T-helper 1 cell treated with Interleukin-12 subunit alpha and Interleukin-12 subunit beta and Interleukin-4 antibody, amounts not matched to agents 30 μg/mL and 1 μg/mL, for 36 hours (primary cell): ENCODE results near the gene BIRC7.

Experiments
- H3K27ac Mint-ChIP-seq: one replicate; pipeline ENCODE4 v1.8.0; 2021; ENCODE audit warnings: mild to moderate bottlenecking, mixed read lengths
- H3K27me3 Mint-ChIP-seq: one replicate; pipeline ENCODE4 v1.8.0; 2021; ENCODE audit warnings: low read depth, mixed read lengths
- H3K36me3 Mint-ChIP-seq: one replicate; pipeline ENCODE4 v1.8.0; 2021; ENCODE audit warnings: low read depth, mixed read lengths
- H3K4me1 Mint-ChIP-seq: one replicate; pipeline ENCODE4 v1.8.0; 2021; ENCODE audit warnings: low read depth, mixed read lengths
- H3K4me3 Mint-ChIP-seq: one replicate; pipeline ENCODE4 v1.8.0; 2021; ENCODE audit warnings: mild to moderate bottlenecking, moderate library complexity, mixed read lengths
- H3K9me3 Mint-ChIP-seq: one replicate; pipeline ENCODE4 v1.8.0; 2021; ENCODE audit warnings: mixed read lengths

Gene BIRC7, protein sequence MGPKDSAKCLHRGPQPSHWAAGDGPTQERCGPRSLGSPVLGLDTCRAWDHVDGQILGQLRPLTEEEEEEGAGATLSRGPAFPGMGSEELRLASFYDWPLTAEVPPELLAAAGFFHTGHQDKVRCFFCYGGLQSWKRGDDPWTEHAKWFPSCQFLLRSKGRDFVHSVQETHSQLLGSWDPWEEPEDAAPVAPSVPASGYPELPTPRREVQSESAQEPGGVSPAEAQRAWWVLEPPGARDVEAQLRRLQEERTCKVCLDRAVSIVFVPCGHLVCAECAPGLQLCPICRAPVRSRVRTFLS

DNA sequence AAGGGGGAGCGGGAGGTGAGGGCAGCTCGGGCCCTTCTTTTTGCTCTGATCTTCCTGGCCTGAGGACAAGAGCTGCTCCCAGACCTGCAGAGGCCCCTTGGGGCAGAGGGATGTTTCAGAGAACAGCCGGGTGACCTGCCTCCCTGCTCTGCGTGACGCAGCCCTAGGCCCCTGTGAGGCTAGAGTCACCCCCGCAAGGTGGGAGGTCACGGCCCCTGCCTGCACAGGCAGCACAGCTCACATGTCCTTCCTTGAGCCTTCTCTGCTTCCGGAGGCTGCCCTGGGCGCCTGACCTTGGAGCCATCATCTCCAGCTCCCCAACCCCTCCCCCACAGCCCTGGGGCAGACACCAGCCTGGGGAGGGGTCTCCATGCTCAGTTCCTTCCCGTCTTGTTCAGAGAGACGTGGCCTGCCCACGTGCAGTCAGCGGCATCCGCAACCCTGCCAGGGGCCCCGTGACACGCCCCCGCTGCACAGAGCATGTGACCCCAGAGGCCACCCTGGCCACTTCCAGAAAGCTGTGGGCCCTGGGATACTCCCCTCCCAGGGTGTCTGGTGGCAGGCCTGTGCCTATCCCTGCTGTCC lies at the start of gene BIRC7:
BIRC7 (plus strand) TSS at position 507 of the 585 bp plus-strand sequence. CDS start 192 bp downstream, outside the sequence.
- Mint-ChIP-seq H3K27me3 (peaks cover 19% of the 10 kb centered on the region), H3K9me3 (no peaks in the 10 kb centered on the region), H3K4me3 (no peak within 1 kb of the TSS), H3K27ac (no peak within 1 kb of the TSS), H3K4me1 (no peaks in the 10 kb centered on the region), H3K36me3 (no peaks in the 10 kb centered on the region)

DNA sequence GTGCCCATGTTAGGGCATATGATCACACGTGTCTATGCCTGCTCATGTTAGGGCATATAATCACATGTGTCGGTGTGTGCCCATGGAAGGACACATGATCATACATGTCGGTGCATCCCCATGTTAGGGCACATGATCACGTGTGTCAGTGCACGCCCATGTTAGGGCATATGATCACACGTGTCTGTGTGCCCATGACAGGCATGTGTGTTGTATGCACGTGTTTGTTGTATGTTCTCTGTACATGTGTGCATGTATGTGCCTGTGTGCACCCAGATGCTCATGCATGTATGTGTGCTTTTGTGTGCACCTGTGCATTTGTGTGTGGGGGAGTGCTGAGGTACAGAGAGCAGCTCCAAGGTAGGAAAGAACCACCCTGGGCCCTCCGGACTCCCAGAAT lies 49.6 kb upstream of the BIRC7 start:
- Mint-ChIP-seq H3K4me3 (no peak overlapping the region), H3K27ac (no peak overlapping the region), H3K36me3 (no peaks in the 10 kb centered on the region), H3K27me3 (peaks cover 3% of the 10 kb centered on the region), H3K9me3 (peaks cover 5% of the 10 kb centered on the region), H3K4me1 (no peaks in the 10 kb centered on the region)

DNA sequence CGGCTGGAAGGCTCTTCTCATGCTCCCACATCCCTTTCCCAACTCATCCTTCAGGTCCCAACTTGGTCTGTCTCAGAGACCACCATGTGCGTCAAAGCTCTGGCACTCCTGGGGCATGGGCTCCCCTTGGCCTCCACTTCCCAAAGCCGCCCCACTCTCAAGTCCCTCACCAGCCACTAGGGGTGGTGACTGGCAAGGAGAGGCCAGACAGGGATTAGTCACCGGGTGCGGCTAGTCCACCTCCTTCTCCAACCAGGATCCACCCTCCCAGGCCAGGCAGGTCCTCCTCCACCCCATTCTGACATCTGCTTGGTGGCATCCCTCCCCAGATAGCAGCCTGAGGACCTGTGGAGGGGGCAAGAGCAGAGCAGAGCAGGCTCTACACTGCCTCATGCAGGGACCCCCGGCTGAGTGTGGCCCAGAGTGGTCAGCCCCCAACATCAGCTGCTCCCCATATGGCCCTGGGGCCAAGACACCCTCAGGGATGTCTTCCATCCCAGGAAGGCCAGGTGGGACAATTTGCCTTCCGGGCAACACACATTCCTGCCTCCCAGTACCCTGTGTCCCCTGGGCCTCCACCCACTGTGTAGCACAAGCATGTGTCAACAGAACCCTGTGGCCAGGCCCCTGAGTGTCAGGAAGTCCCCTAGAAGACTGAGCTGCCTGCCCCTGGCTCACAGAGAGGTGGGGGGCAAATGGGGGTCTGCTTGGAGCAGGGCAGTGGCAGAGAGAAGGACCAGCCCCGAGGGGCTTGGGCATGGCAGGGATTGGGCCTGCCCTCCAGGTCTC lies 49.0 kb upstream of the BIRC7 start:
- no peaks in the 10 kb centered on the region for H3K36me3 Mint-ChIP-seq
- H3K27me3 Mint-ChIP-seq: no peaks in the 10 kb centered on the region
- H3K27ac Mint-ChIP-seq: no peak overlapping the region
- H3K4me1 Mint-ChIP-seq: no peaks in the 10 kb centered on the region
- H3K4me3 Mint-ChIP-seq: no peak overlapping the region
- H3K9me3 Mint-ChIP-seq: peaks cover 5% of the 10 kb centered on the region

DNA sequence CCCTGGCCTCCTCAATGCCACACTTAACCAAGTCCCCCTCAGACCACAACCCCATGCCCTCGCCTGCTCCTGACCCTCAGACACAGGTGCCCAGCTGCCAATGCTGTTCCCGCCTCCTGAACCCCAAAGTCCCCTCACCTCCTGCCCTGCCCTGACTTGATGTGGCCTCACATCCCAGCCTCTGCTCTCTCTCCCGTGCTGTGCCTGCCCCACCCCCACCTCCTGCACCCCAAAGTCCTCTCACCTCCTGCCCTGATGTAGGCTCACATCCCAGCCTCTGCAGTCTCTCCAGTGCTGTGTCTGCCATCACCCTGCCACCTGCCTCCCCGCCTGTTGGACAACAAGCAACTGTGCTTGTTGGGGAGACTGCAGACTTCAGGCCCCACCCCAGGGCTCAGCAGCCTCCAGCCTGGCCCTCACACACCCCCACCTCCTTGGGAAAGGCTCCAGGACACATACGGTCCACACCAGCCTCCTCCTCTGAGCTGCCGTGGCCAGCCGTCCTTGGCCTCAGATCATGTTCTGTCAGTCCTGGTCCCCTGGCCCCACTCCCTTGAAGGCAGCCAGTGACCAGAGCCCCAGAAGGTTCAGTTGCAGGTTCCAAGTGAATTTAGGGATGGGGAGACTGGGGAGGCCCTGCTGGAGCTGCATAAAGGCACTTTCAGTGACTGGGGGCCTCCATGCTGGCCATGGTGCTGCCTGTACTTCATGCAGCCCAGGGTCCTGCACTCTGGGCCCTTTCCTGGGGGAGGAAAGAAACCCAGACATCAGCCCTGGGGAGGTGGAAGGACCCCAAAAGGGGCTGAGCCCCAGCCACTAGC lies 48.2 kb upstream of the BIRC7 start:
- no peak overlapping the region for H3K4me3 Mint-ChIP-seq
- no peaks in the 10 kb centered on the region for H3K27me3 Mint-ChIP-seq
- no peaks in the 10 kb centered on the region for H3K36me3 Mint-ChIP-seq
- H3K9me3 Mint-ChIP-seq: peaks cover 5% of the 10 kb centered on the region
- H3K27ac Mint-ChIP-seq: no peak overlapping the region
- H3K4me1 Mint-ChIP-seq: no peaks in the 10 kb centered on the region

DNA sequence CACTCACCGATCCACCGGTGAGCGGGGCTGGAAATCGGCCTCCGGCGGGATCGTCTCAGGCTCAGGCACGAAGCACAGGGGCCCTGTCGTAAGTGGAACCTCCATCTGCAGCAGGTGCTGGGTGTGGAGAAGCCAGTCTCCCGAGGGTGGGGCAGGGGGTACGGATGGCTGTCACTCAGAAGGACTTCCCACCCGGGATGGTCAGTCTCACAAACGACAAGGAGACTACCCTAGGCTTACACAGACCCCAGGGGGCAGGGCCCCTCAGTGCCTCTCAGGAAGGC lies 47.6 kb upstream of the BIRC7 start:
- H3K36me3 Mint-ChIP-seq: no peaks in the 10 kb centered on the region
- H3K27me3 Mint-ChIP-seq: no peaks in the 10 kb centered on the region
- H3K27ac Mint-ChIP-seq: no peak overlapping the region
- peaks cover 5% of the 10 kb centered on the region for H3K9me3 Mint-ChIP-seq
- H3K4me1 Mint-ChIP-seq: no peaks in the 10 kb centered on the region
- H3K4me3 Mint-ChIP-seq: no peak overlapping the region

- Mint-ChIP-seq H3K27ac (no peak overlapping the region), H3K4me1 (no peaks in the 10 kb centered on the region), H3K9me3 (peaks cover 5% of the 10 kb centered on the region), H3K4me3 (no peak overlapping the region), H3K36me3 (no peaks in the 10 kb centered on the region), H3K27me3 (no peaks in the 10 kb centered on the region)
Observed at GRCh38 chr20:63188641-63189321, 46.9 kb upstream of the BIRC7 start.

GRCh38 chr20:63189322-63189642 lies 46.4 kb upstream of the BIRC7 start:
- Mint-ChIP-seq H3K4me1 (no peaks in the 10 kb centered on the region), H3K9me3 (peaks cover 5% of the 10 kb centered on the region), H3K27ac (no peak overlapping the region), H3K4me3 (no peak overlapping the region), H3K36me3 (no peaks in the 10 kb centered on the region), H3K27me3 (no peaks in the 10 kb centered on the region)

DNA sequence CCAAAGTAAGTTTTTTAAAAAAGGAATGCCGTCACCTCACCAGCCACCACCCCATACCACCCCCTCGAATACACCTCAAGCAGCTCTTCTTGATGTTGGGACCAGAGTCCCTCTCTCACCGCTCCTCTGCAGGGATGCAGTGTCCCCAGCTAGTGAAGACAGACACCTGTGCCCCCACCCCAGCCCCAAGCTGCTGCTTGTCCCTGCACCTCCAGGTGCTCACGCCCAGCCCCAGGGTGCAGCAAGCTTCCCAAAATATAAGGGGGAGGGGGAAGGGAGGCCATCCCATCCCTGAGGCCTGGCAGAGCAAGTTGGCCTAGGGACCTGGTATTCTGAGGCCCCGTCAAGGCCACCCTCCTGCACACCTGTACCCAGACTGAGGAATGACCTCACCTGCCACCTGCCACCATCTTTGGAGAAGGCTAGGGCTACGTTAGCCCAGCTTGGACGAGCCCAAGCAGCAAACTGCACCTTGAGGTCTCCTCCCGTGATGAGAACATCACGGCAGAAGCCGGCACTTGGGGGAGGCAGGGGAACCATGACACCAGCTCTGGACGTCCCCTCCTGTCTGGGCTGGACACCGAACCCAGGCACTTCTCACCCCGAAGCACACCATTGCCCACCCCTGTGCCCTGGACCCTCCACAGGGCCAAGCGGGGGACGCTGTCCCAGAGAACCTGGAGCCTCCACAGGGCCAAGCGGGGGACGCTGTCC lies 45.7 kb upstream of the BIRC7 start:
- Mint-ChIP-seq H3K4me3 (no peak overlapping the region), H3K27ac (no peak overlapping the region)

DNA sequence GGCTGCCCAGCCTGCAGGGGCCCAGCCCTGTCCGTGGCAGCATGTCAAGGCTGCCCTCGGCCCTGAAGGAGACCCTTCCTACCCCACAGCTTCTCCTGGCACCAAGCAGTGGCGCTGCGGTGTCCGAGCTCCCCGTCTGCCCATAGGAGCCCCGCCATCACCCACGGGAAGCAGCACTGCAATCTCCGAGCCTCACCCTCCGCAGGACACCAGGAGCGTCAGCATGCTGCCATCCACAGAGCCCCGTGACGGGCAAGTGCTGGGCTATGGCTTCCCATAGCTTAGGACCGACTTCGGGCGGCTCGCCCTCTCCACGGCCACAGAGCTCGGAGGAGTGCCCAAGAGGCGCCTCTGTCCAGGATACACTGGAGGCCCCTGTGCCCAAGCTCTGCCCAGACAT lies 44.9 kb upstream of the BIRC7 start:
- no peaks in the 10 kb centered on the region for H3K4me1 Mint-ChIP-seq
- H3K4me3 Mint-ChIP-seq: no peak overlapping the region
- no peak overlapping the region for H3K27ac Mint-ChIP-seq
- no peaks in the 10 kb centered on the region for H3K9me3 Mint-ChIP-seq
- H3K36me3 Mint-ChIP-seq: peaks cover 3% of the 10 kb centered on the region
- H3K27me3 Mint-ChIP-seq: no peaks in the 10 kb centered on the region

More for the DNA sequence above, 45.7 kb upstream of the BIRC7 start:
- Mint-ChIP-seq H3K36me3 (peaks cover 3% of the 10 kb centered on the region), H3K9me3 (peaks cover 5% of the 10 kb centered on the region), H3K4me1 (no peaks in the 10 kb centered on the region), H3K27me3 (no peaks in the 10 kb centered on the region)

DNA sequence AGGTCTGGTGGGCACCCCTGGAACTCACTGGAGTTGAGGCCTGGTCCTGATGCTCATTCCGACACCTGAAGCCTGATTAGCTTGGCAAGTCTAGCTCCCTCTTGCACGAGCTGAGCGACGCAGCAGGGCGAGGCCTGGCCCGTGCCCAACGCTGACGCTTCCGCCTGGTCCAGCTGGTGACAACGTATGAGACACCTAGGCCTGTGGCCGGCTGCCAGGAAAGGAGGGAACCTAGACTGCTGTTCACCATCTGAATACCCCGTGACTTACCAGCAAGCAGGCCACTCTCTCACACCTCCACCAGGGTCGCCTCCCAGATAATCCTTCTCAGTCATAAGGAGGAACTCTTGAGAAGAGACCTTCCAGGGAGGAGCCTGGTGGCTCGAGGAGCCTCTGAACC lies 44.3 kb upstream of the BIRC7 start:
- Mint-ChIP-seq H3K27ac (no peak overlapping the region), H3K9me3 (no peaks in the 10 kb centered on the region), H3K36me3 (peaks cover 3% of the 10 kb centered on the region), H3K4me3 (no peak overlapping the region), H3K4me1 (peaks cover 1% of the 10 kb centered on the region), H3K27me3 (no peaks in the 10 kb centered on the region)

DNA sequence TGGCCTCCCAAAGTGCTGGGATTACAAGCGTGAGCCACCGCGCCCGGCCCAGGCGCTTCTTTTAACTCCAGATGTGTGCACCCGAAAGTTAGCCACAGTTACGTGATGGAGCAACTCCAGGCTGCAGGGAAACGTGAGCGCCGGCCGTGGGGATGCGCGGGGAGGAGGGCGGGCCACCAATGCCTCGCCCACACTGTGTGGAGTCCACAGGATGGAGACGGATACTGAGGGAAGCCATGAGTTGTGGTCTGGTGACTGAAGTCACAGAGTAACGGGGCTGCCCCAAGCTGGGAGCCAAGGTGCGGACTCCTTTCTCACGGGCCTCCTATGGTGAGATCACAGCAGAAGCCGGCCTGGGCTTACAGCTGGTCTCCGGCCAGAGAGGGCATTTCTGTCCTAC lies 43.0 kb upstream of the BIRC7 start:
- Mint-ChIP-seq H3K27me3 (no peaks in the 10 kb centered on the region), H3K36me3 (peaks cover 5% of the 10 kb centered on the region), H3K4me3 (no peak overlapping the region), H3K9me3 (no peaks in the 10 kb centered on the region), H3K27ac (no peak overlapping the region), H3K4me1 (peaks cover 7% of the 10 kb centered on the region)

DNA sequence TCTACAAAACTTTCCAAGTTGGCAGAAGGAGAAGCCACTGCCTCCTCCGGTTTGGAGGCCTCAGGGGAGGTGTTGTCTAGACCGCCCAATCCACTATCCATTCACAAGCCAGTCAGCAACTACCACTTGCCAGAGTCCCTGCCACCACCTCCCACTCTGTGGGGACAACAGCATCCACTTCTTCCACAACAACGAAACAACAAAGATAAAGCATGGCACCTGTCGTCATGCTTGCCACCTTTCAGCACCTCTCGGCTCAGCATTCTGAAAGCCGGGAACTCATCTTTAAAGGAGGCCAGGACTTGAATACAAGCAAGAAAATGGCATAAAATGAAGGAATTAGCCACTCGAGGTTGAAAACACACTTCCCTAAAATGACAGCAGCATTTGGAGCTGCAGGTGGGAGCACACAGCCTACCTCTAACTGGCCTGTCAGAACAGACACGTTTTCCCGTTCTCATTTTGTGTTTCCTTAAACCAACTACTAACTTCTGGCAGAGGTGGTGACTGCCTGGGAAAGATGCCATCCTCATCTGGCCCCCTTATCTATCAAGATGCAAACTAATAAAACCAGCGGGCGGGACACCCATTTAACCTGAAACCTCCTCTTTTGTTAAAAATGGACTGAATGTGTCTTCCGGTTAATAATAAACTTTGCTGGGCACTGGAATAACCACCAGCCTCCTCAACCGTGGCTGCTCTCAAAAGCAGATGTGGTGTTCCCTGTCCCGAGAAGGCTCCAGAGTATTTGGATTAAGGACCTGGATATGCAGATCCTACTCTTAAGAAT lies 41.5 kb upstream of the BIRC7 start:
- Mint-ChIP-seq H3K27ac (no peak overlapping the region), H3K4me3 (no peak overlapping the region), H3K36me3 (peaks cover 9% of the 10 kb centered on the region), H3K9me3 (no peaks in the 10 kb centered on the region), H3K27me3 (no peaks in the 10 kb centered on the region), H3K4me1 (peaks cover 8% of the 10 kb centered on the region)

GRCh38 chr20:63194797-63195173 lies 40.9 kb upstream of the BIRC7 start:
- Mint-ChIP-seq H3K27me3 (no peaks in the 10 kb centered on the region), H3K4me3 (no peak overlapping the region), H3K36me3 (peaks cover 9% of the 10 kb centered on the region), H3K9me3 (no peaks in the 10 kb centered on the region), H3K4me1 (peaks cover 8% of the 10 kb centered on the region), H3K27ac (no peak overlapping the region)
